ENCODE results near the gene PHACTR4. TPM values are rescaled to one million over a fixed set of nuclear protein-coding genes. Genes with fewer than 3 reads are reported as not detected.

Gene PHACTR4
- total and polyA plus RNA-seq, 9 donors: 20.1 to 50.8 (median 31.8) TPM

DNA sequence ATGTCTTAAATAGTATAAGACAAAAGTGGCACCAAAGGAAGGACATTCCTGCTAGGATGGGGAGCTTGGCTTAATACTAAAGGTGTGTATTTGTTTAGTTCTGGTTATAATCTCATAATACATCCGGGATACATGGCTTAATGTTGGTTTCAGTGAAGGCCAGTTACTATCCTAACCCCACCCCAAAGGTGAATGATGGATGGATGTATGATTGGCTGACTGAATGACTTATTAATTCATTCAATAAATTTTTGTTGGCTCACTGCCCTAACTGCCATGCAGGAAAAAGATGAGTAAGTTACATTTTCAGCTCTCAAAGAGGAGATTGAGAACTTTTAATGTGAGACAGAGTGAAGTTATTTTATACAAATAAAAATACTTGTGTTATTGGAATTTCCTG lies 52.2 kb downstream of the PHACTR4 start:
- Histone ChIP-seq H3K9me3 (no peaks in the 10 kb centered on the region), H3K4me1 (ENCODE audit: insufficient read depth) (no peaks in the 10 kb centered on the region), H3K4me3 (no peak overlapping the region), H3K27me3 (no peaks in the 10 kb centered on the region), H3K36me3 (no peaks in the 10 kb centered on the region), H3K27ac (no peak overlapping the region)
- WGBS, 3 donors: 89 to 94% (median 92%) methylated on average over 1 of the region's 1 CpG
- intact Hi-C loops (cut with DNase I): no loop called here
- no peak for DNase-seq
- no peak for TF ChIP-seq POLR2A (IDR thresholded peaks at IDR 0.05)
- TF ChIP-seq EP300 (IDR thresholded peaks at IDR 0.05): no peak
- TF ChIP-seq, protein P1, sequence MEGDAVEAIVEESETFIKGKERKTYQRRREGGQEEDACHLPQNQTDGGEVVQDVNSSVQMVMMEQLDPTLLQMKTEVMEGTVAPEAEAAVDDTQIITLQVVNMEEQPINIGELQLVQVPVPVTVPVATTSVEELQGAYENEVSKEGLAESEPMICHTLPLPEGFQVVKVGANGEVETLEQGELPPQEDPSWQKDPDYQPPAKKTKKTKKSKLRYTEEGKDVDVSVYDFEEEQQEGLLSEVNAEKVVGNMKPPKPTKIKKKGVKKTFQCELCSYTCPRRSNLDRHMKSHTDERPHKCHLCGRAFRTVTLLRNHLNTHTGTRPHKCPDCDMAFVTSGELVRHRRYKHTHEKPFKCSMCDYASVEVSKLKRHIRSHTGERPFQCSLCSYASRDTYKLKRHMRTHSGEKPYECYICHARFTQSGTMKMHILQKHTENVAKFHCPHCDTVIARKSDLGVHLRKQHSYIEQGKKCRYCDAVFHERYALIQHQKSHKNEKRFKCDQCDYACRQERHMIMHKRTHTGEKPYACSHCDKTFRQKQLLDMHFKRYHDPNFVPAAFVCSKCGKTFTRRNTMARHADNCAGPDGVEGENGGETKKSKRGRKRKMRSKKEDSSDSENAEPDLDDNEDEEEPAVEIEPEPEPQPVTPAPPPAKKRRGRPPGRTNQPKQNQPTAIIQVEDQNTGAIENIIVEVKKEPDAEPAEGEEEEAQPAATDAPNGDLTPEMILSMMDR (IDR thresholded peaks at IDR 0.05): no peak

DNA sequence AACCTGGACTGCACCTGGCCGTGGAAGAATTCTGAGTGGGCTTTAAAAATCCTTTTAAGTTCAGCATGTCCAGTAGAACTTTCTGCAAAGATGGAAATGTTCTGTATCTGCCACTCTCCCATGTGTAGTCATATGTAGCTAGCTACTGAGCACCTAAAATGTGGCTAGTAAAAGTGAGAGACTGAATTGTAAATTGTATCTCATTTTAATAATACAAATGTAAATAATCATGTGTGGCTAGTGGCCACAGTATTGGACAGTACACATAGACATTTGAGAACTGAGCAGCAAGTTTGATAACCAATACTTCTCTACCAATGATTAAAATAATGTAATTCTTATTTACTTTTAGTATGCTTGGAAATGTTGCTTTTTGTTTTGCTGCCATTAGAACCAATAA lies 57.3 kb downstream of the PHACTR4 start:
- Histone ChIP-seq H3K36me3 (no peaks in the 10 kb centered on the region), H3K4me3 (no peak overlapping the region), H3K27me3 (no peaks in the 10 kb centered on the region), H3K27ac (no peak overlapping the region), H3K9me3 (no peaks in the 10 kb centered on the region), H3K4me1 (ENCODE audit: insufficient read depth) (no peaks in the 10 kb centered on the region)
- 83 to 96% (median 95%) methylated on average over 1 of the region's 1 CpG for WGBS, 3 donors
- no peak for DNase-seq
- intact Hi-C loops (cut with DNase I): no loop called here
- TF ChIP-seq EP300 (IDR thresholded peaks at IDR 0.05): no peak
- no peak for TF ChIP-seq POLR2A (IDR thresholded peaks at IDR 0.05)
- TF ChIP-seq, protein P1 (IDR thresholded peaks at IDR 0.05): no peak

DNA sequence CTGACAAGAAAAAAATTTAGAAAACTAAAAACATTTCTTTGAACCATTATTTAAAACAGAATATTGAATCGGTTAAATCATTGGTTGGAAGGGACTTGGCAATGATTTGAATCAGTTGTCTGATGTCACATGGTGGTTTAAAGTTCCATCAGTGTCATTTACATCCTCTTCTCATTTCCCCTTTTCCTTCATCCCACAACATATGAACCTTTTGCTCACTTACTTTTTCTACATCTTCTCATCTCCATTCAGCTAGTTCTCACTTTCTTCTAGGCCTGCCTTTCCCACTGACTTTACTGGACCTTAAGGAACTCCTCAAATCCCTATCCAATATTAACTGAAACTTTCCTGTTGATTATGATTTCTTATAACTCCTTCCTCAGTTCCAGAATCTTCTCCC lies 58.5 kb downstream of the PHACTR4 start:
- Histone ChIP-seq H3K36me3 (no peaks in the 10 kb centered on the region), H3K4me1 (ENCODE audit: insufficient read depth) (no peaks in the 10 kb centered on the region), H3K27ac (no peak overlapping the region), H3K27me3 (no peaks in the 10 kb centered on the region), H3K9me3 (no peaks in the 10 kb centered on the region), H3K4me3 (no peak overlapping the region)
- no peak for DNase-seq
- WGBS, 3 donors: 96 to 98% (median 96%) methylated on average over 1 of the region's 1 CpG
- intact Hi-C loops (cut with DNase I): no loop called here
- TF ChIP-seq POLR2A (IDR thresholded peaks at IDR 0.05) (no peak), EP300 (IDR thresholded peaks at IDR 0.05) (no peak)
- TF ChIP-seq, protein P1 (IDR thresholded peaks at IDR 0.05): no peak

DNA sequence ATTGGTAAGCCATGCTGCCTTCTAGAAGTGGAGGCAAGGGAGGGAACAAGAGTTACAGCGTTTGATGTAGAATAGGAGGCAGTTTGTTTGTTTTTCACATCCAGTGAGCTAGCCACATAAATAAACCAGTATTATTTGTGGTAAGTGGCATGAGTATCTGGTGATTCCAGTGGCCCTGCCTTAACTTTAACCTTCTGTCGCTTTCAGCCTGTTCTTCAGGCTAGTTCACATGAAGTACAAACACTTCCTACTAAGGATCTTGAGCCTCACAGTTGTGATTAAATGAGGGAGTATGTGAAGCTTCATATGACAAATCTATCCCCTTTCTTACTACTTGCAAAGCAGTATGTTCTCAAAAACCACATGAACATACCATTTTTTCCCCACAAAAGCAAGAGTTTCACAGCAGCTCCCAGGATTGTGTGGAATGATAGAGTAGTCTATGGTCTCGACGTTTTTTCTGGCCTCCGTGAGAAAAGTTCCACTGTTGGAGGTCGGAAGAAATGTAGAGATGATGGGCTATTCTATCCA lies 59.5 kb downstream of the PHACTR4 start:
- no peaks in the 10 kb centered on the region for H3K36me3 ChIP-seq
- H3K4me1 ChIP-seq (ENCODE audit: insufficient read depth): no peaks in the 10 kb centered on the region
- no peak overlapping the region for H3K27ac ChIP-seq
- no peak for DNase-seq
- intact Hi-C loops (cut with DNase I): no loop called here
- TF ChIP-seq POLR2A (IDR thresholded peaks at IDR 0.05) (no peak), EP300 (IDR thresholded peaks at IDR 0.05) (no peak)
- TF ChIP-seq, protein P1 (IDR thresholded peaks at IDR 0.05): no peak
- H3K4me3 ChIP-seq: no peak overlapping the region
- 88 to 91% (median 88%) methylated on average over 6 of the region's 6 CpGs for WGBS, 3 donors
- H3K9me3 ChIP-seq: no peaks in the 10 kb centered on the region
- no peaks in the 10 kb centered on the region for H3K27me3 ChIP-seq

All from ovary (tissue), 9 donors.